Activated effector memory CD4-positive, alpha-beta T cell treated with anti-CD3 and anti-CD28 coated beads, Interleukin-2, amount 50 U/mL, for 16 hours (primary cell): ENCODE results near the gene FMN2.

Source experiments
- DNase-seq: peaks from one replicate; pipeline ENCODE4 v3.0.0-alpha.2; 2020

Gene FMN2

DNA sequence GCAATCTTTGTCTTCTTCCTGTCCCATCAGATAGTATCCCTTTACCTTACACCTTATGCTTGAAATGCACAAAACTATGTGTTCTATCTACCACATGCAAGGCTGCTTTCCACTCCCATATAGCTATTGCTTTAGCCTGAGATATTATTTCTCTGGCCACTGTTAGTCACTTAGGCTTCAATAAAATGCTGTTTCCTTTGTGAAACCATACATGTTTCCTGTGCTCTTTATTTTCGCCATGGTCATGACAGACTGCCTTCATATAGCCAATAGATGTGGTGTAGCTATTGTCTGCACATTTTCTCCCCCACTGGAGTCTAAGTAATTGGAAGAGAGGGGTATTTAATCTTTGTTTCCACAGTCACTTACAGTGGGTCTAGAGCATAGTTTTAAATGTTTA, 411.9 kb downstream of the FMN2 start:
- no peak for DNase-seq

DNA sequence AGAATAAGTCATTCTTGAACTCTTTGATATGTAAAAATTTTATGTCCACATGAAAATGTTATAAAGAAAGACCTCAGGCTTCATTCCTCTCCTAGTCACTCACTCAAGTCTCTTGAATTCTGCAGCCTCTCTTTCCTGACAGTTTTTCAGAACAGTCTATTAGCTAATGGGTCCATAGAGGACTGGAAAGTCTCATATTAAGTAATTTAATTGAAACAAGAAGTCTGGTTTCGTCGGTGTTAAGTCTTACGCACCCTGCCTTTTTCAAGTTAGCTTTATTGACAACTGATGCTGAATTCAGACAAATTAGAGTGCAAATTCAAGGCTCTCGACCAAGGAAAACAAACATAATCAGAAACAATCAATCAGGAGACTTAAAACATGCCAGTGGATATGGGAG, 414.5 kb downstream of the FMN2 start:
- no peak for DNase-seq

DNA sequence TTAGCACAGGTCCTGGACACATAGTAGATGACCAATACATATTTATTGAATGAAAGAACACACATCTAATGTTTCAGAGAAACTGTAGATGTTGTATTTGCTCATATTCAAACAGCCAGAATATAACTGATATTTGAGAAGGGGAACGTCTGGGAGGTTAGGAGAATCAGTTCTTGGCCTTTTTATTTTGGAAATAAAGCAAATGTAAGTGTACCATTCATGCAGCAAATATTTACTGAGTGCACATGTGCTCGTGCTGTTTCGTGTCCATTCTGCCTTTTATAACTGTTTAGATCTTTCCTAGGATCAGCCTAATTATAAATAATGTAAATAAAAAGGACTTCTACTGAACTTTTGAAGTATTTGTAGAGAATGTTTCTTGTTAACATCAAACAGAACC, 416.5 kb downstream of the FMN2 start:
- DNase-seq, result no peak

DNA sequence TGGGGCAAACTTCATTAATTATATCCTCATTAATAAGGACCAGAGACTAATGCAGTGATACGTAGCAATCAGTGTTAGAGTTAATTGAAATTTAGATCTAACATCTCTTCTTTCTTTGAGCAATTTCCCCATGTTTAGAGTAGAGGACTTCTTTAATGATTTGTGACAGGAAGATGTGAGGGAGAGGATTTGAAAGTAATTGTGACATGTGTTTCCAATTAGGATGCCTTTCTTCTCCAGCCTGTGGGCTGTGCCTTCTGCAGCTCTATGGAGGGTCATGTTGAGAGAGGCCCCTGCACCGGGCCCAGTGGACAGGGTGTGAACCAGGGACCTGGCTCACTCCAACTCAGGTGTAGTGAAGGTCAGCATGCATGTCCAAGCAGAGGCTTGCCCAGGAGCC, 417.3 kb downstream of the FMN2 start:
- DNase-seq, result no peak

DNA sequence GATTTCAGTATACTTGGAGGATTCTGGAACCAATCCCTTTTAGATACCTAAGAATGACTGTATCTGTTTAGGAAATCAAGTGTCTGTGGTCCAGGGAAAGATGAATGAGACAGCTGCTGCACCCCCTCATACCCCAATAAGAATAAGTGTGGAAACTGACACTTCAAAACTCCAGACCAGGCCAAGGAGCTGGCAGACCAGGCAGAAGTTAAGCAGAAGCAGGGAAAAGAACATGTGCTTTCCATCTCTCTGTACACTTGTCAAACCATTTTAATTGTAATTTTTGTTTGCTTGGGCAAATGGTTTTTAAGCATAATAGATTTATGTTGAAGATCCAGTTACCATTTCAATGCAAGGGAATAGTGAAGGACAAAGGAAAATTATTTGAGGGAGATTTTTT, 420.1 kb downstream of the FMN2 start:
- no peak for DNase-seq

DNA sequence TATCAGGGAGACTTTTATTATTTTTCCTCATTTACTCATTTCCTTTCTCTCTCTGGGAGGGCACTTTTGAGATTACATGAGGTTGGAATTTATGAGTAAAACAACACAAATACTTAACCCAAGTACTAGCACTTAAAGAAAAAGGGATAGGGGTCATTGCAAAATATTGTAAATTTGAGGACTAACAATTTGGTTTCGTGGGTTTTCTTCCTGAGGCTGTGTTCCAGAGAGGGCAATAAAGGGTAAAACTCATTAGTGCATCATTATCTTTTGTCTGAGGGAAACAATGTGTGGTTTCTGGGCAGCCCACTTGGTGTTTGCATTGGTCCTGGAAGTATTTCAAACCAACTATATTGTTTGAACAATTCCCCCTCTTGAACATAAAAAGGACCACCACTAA, 423.8 kb downstream of the FMN2 start:
- no peak for DNase-seq

DNA sequence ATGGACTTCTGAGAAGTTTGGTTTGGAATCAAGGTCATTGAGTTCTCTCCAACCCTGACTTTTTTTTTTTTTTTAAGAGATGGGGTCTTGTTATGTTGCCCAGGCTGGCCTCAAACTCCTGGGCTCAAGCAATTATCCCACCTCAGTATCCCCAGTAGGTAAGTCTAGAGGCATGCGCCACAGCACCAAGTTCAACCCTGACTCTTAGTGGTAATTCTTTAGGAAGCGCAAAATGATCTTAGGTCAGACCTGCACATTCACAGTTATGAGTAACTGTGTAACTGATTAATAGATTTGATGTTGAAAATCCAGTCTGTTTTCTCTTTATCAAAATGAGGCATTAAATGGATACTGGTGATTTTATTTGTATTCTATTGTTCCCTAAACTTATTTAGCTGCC, 424.4 kb downstream of the FMN2 start:
- DNase-seq, result no peak

DNA sequence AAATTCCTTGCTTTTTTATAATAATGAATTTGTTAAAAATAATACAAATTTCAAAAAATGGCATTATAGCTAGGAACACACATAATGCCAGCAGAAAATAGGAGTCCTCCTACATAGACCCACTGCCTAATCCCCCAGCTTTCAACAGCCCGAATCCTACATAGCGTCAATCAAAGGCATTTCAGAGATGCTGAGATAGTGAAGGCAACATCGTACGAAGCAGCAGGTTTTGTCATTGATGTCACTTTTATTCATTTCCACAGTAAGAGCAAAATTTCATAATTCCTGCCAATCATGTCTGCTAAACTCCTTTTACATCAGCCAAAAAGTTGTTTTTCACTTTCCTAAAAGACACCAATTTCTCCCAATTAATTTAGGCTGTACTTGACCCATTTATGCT, 426.2 kb downstream of the FMN2 start:
- DNase-seq, result no peak

DNA sequence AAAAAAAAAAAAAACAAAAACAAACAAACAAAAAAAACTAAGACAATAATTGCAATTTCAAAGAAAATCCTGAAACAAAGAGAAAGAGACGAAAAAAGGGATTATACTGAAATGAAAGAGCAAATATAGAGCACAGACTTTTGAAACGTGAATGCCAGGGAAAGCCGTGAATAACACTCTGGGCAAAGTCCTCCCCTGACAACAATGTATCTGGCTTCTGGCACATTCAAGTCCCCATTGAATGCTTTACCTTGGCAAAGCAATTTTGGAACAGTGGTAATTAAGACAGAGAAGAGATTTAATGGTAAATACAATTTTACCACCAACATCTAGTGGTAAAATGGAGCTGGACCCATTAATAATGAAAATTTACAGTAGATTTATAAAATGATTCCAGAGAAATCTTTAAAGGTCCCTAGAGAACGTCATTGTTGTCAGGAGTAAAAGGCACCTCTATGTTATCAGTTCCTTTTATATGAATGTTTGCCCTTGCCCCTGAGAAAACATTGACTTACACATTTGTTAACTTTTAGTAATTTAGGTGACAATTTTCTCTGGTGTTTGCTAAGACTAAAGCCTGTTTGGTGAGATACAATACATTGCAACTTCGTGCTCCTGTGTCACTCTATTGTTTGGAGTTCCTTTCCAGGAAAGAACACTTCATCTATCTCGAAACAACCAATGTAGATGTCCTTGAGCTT, 430.6 kb downstream of the FMN2 start:
- DNase-seq, result no peak

DNA sequence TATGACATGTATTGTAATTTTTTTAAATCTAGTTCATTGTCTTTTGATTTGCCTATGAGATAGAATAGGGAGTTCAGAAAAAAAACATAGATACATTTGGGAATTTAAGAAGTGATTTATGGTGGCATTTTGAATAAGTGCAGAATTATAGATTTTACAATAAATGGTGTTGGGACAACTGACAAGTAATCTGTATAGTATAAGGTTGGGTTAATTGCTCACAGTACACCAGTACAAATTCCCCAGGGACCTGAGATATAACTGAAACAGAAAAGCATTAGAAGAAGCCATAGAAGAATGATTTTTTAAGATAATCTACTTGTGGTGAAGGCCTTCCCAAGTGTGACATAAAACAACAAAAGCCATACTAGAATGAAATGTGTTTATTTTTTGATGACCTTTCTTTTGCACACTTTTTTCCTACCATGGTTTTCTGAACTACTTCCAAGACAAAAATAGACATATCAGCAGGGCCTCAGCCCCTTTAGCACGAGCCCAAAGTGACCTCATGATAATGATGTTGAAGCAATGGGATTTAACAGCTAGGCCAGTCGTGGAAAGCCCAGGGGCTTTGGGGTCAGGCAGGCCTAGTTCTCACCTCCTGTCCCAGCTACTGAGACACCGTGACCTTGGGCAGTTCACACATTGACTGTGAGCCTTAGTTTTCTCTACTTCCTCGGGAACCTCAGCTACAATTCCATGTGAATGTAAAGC, 432.8 kb downstream of the FMN2 start:
- DNase-seq, result no peak
